NCI-H774 (cell line): ENCODE measurements around the gene SLC26A4.
A peak's percentile ranks its signal among the peaks of the same experiment; 100 is the strongest.

ENCODE experiments used
- DNase-seq: peaks from one replicate; lab custom pipeline; 2025; lab: John Stamatoyannopoulos, UW

The SLC26A4 gene

GRCh38 chr7:107661081-107661864 is 645 bp downstream of the SLC26A4 start:
- peak; percentile 45 for DNase-seq

- no peak for DNase-seq
Observed at GRCh38 chr7:107661865-107662379, 1.3 kb downstream of the SLC26A4 start.

- no peak for DNase-seq
Observed at GRCh38 chr7:107663196-107663595, 2.6 kb downstream of the SLC26A4 start.

- no peak for DNase-seq
Observed at GRCh38 chr7:107666790-107667189, 6.2 kb downstream of the SLC26A4 start.

- DNase-seq, result no peak
Observed at GRCh38 chr7:107667341-107667740, 6.7 kb downstream of the SLC26A4 start.

- no peak for DNase-seq
Observed at GRCh38 chr7:107668296-107668695, 7.7 kb downstream of the SLC26A4 start.

- no peak for DNase-seq
Observed at GRCh38 chr7:107672183-107672582, 11.6 kb downstream of the SLC26A4 start.

GRCh38 chr7:107676249-107676648 is 15.6 kb downstream of the SLC26A4 start:
- no peak for DNase-seq

- DNase-seq, result no peak
Observed at GRCh38 chr7:107678110-107678753, 17.6 kb downstream of the SLC26A4 start.

GRCh38 chr7:107680478-107680877 is 19.9 kb downstream of the SLC26A4 start:
- no peak for DNase-seq

- DNase-seq, result no peak
Observed at GRCh38 chr7:107682886-107683285, 22.3 kb downstream of the SLC26A4 start.

GRCh38 chr7:107684287-107684686 is 23.7 kb downstream of the SLC26A4 start:
- no peak for DNase-seq

GRCh38 chr7:107684947-107685463 is 24.4 kb downstream of the SLC26A4 start:
- DNase-seq, result no peak

- DNase-seq, result no peak
Observed at GRCh38 chr7:107686816-107687387, 26.3 kb downstream of the SLC26A4 start.

DNA sequence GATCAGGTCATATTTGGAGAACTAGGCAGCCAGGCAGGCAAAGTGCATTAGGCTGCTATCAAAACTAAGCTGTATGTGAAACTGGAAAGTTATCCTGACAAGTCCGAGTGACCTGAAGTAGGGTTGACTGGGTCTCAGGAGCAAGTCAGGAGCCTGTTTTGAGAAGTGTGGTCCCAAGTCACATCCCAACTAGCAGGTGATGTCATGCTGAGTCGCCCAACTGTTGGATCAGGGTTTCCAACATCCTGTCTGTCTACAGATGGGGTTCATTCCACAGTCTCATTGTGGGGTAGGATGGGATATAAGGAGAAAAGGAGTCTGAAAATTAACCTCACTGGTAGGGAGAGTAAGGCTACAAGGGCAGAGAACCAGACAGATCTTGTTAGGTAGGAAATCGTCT is 27.0 kb downstream of the SLC26A4 start:
- no peak for DNase-seq

GRCh38 chr7:107689553-107689952 is 28.9 kb downstream of the SLC26A4 start:
- DNase-seq, result no peak

GRCh38 chr7:107690084-107690483 is 29.5 kb downstream of the SLC26A4 start:
- DNase-seq, result no peak

- no peak for DNase-seq
Observed at GRCh38 chr7:107690611-107691010, 30.0 kb downstream of the SLC26A4 start.

- no peak for DNase-seq
Observed at GRCh38 chr7:107691716-107692115, 31.1 kb downstream of the SLC26A4 start.

DNA sequence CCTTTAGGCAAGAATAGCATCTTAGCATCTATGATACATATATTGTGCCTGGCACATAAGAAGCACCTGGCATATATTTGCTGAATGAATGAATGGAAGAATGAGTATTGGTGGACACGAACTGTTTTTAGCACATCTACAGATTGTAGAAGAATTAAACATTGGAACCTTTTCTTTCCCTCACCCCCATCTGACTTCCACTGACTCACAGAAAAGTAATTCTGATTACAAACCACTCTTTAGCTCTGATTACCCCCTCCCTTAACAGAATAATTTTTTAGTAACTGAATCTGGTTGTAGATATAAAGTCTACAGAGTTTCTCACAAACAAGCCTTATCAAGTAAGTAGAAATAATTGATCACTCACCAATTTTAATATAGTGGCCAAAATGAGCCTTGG is 31.9 kb downstream of the SLC26A4 start:
- no peak for DNase-seq

GRCh38 chr7:107693396-107693795 is 32.8 kb downstream of the SLC26A4 start:
- no peak for DNase-seq

- no peak for DNase-seq
Observed at GRCh38 chr7:107694386-107694785, 33.8 kb downstream of the SLC26A4 start.
